GM19455 (cell line): Measurements from ENCODE around the gene AP1G1.
"Not testable (repeated sequence)": the region's sequence is repeated elsewhere in the genome, so short reads cannot be mapped to it uniquely, and the experiment has no call there.

ENCODE experiments used
- ATAC-seq: cut with Tn5 transposase; IDR thresholded peaks from one replicate; pipeline ENCODE4 v1.9.1; 2021; ENCODE audit not compliant: unreplicated experiment

Gene AP1G1

DNA sequence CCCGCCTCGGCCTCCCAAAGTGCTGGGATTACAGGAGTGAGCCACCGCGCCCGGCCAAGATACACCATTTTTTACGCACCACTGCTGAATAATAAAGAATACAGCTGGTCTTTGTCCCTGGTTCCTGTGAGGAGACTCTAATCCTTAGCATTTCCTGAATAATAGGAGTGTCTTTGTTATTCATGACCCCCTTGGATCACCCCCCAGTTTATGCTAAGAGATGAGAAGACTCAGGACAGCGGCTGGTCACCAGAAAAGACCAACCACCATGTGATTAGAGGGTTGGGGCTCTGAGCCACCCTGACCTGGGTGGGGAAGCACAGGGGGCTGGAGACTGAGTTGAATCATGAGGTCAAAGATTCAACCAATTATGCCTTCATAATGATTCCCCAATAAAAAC, 101.4 kb downstream of the AP1G1 start:
- ATAC-seq: no peak

GRCh38 chr16:71706046-71706445, 102.6 kb downstream of the AP1G1 start:
- no peak for ATAC-seq

GRCh38 chr16:71703333-71703732, 105.3 kb downstream of the AP1G1 start:
- ATAC-seq: no peak

DNA sequence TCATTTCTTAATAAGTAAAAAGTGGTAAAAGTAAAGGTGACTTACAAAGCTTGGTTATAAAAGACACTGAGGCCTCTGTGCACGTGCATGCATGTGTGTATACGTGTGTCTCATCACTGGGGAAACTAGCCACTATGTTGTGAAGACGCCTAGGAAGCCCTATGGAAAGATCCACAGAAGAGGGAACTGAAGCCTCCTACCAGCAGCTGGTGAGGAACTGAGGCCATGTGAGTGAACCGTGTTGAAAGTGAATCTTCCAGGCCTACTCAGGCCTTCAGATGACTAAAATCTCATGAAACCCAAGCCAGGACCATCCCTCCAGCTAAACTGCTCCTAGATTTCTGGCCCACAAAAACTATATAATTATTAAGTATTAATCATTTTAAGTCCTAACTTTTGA, 107.8 kb downstream of the AP1G1 start:
- ATAC-seq: no peak

DNA sequence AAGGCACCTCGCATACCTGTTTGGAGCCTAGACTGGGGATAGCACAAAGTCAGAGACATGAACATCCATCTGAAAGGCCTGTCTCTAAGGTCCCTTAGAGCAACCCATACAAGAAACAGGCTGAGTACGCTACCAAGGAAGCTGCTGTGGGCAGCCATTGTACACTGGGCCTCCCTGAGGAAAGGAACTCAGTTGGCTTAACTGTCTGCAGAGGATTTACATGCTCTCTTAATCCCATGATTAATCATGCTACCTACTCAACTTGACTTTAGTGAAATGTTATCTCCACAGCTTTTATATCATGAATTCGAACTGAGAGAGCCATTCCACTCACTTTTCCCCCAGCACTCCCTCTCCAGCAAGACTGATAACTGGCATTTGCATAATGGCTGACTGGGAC, 110.1 kb downstream of the AP1G1 start:
- no peak for ATAC-seq

DNA sequence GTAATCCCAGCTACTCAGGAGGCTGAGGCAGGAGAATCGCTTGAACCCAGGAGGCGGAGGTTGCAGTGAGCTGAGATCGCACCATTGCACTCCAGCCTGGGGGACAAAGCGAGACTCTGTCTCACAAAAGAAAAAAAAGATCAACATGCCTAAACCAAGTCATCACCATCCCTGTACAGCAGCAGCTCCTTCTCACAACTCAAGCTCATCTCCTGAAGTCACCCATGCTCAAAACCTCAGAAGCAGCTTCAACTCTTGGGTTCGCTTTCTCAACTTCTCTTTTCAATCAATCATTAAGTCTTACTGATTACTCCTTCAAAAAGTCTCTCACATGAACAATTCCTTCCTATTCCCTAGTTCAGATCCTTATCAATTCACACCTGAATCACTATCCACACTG, 115.5 kb downstream of the AP1G1 start:
- ATAC-seq: no peak

DNA sequence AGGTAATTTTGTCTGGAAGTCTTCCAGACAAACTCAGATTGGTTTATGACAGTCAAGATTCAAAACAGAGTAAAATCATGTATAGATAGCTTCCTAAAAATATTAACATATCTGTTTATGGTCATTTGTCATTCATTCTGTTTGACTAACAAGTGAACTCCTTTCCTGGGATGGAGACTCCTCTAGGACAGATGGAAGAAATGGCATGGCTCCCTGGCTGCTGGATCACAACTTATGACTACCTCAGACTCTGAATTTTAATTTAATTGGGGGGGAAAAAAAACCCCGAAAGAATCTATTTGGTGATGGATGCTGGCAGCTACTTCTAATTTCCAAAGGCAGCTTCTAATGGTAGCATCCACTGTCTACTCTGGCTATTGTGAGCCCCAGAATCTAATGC, 118.7 kb downstream of the AP1G1 start:
- no peak for ATAC-seq

- ATAC-seq: no peak
Observed at GRCh38 chr16:71687861-71688260, 120.8 kb downstream of the AP1G1 start.

DNA sequence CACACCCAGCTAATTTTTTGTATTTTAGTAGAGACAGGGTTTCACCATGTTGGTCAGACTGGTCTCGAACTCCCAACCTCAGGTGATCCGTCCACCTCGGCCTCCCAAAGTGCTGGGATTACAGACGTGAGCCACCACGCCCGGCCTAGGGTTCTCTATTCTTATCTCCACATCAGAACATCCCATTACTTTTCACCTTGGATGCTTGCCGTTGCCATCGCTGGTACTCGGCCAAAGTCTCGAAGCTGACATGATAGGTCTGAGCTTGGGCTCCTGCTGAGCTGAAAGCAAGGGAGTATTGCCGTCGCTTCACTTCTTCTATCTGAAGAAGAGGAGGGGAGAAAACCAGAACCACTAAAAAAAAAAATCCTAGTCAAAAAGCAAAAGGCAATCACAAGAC, 124.4 kb downstream of the AP1G1 start:
- not testable (repeated sequence) for ATAC-seq

- ATAC-seq: no peak
Observed at GRCh38 chr16:71681360-71681759, 127.3 kb downstream of the AP1G1 start.
